Ishikawa (cell line): Measurements from ENCODE around the gene TUBGCP3.

Source experiments
- CEBPB ChIP-seq: IDR thresholded peaks from 2 replicates; pipeline ENCODE4 v1.6.1; 2012
- CREB1 ChIP-seq: IDR thresholded peaks from 2 replicates; pipeline ENCODE4 v1.6.1; 2012; ENCODE audit warnings: low read depth
- EGR1 ChIP-seq: IDR thresholded peaks from 2 replicates; pipeline ENCODE4 v1.6.1; 2012
- EP300 ChIP-seq: IDR thresholded peaks from 2 replicates; pipeline ENCODE4 v1.6.1; 2012; ENCODE audit warnings: borderline replicate concordance
- FOXM1 ChIP-seq: IDR thresholded peaks from 2 replicates; pipeline ENCODE4 v1.6.1; 2012; ENCODE audit warnings: low read depth, borderline replicate concordance
- NFIC ChIP-seq: IDR thresholded peaks from 2 replicates; pipeline ENCODE4 v1.6.1; 2012
- RAD21 ChIP-seq: IDR thresholded peaks from 2 replicates; pipeline ENCODE4 v1.6.1; 2012; ENCODE audit warnings: low read depth
- TAF1 ChIP-seq: IDR thresholded peaks from 2 replicates; pipeline ENCODE4 v1.6.1; 2012; ENCODE audit warnings: low read depth, mild to moderate bottlenecking
- TCF12 ChIP-seq: IDR thresholded peaks from 2 replicates; pipeline ENCODE4 v1.6.1; 2012; ENCODE audit warnings: low read depth
- TEAD4 ChIP-seq: IDR thresholded peaks from 2 replicates; pipeline ENCODE4 v1.6.1; 2012
- YY1 ChIP-seq: IDR thresholded peaks from 2 replicates; pipeline ENCODE4 v1.6.1; 2012; ENCODE audit warnings: low read depth
- ZBTB7A ChIP-seq: IDR thresholded peaks from 2 replicates; pipeline ENCODE4 v1.6.1; 2012; ENCODE audit warnings: low read depth
- TF ChIP-seq, protein P1 (sequence below): IDR thresholded peaks from 2 replicates; pipeline ENCODE4 v1.6.1; 2012
- TF ChIP-seq, protein P2 (sequence below): IDR thresholded peaks from 2 replicates; pipeline ENCODE4 v1.6.1; 2012; ENCODE audit warnings: low read depth, mild to moderate bottlenecking
- TF ChIP-seq, protein P3 (sequence below): IDR thresholded peaks from 2 replicates; pipeline ENCODE4 v1.6.1; 2012

TUBGCP3 gene

DNA sequence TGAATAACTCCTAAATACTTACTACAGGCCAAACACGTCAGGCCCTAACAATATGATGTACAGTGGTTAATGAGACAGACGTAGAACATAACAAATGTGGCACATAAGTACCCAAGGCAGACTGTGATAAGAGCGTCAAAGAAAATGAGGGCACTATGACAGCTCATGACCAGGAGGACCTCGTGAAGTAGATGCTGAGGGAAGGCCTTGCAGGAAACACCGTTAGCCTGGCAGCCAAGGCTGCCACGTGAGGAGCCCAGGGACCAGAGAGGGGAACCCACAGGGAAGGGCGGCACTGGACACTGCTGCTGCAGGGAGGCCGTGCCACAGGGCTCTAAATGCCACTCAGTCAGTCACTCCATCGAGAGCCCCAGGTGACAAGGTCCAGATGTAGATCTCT, 5.7 kb downstream of the TUBGCP3 start:
- TF ChIP-seq, protein P1, sequence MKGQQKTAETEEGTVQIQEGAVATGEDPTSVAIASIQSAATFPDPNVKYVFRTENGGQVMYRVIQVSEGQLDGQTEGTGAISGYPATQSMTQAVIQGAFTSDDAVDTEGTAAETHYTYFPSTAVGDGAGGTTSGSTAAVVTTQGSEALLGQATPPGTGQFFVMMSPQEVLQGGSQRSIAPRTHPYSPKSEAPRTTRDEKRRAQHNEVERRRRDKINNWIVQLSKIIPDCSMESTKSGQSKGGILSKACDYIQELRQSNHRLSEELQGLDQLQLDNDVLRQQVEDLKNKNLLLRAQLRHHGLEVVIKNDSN = no peak
- TF ChIP-seq CREB1 (no peak), EGR1 (no peak), NFIC (no peak), YY1 (no peak), CEBPB (no peak), TAF1 (no peak), TCF12 (no peak), TEAD4 (no peak), RAD21 (no peak), ZBTB7A (no peak), EP300 (no peak), FOXM1 (no peak)
- TF ChIP-seq, protein P2, sequence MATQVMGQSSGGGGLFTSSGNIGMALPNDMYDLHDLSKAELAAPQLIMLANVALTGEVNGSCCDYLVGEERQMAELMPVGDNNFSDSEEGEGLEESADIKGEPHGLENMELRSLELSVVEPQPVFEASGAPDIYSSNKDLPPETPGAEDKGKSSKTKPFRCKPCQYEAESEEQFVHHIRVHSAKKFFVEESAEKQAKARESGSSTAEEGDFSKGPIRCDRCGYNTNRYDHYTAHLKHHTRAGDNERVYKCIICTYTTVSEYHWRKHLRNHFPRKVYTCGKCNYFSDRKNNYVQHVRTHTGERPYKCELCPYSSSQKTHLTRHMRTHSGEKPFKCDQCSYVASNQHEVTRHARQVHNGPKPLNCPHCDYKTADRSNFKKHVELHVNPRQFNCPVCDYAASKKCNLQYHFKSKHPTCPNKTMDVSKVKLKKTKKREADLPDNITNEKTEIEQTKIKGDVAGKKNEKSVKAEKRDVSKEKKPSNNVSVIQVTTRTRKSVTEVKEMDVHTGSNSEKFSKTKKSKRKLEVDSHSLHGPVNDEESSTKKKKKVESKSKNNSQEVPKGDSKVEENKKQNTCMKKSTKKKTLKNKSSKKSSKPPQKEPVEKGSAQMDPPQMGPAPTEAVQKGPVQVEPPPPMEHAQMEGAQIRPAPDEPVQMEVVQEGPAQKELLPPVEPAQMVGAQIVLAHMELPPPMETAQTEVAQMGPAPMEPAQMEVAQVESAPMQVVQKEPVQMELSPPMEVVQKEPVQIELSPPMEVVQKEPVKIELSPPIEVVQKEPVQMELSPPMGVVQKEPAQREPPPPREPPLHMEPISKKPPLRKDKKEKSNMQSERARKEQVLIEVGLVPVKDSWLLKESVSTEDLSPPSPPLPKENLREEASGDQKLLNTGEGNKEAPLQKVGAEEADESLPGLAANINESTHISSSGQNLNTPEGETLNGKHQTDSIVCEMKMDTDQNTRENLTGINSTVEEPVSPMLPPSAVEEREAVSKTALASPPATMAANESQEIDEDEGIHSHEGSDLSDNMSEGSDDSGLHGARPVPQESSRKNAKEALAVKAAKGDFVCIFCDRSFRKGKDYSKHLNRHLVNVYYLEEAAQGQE = no peak
- TF ChIP-seq, protein P3, sequence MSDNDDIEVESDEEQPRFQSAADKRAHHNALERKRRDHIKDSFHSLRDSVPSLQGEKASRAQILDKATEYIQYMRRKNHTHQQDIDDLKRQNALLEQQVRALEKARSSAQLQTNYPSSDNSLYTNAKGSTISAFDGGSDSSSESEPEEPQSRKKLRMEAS = no peak

DNA sequence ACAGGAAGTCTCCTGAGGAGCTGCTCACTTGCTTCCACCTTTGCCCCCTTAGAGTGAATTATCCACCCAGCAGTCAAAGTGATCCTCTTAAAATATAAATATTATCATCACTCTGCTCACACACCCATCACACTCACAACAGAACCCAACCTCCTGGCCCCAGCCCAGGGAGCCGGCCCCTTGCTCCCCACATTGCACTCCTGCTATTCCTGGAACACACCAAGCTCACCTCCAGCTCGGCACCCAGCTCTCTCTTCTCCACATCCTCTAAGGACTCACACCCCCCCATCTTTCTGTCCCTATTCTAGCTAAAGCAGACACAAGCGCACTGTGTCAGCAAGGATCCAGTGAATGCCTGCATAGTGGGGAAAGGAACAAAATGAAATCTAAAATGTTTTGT, 7.0 kb downstream of the TUBGCP3 start:
- TF ChIP-seq EP300 (no peak), YY1 (no peak), TCF12 (no peak), EGR1 (no peak), CEBPB (no peak), TAF1 (no peak), CREB1 (no peak)
- TF ChIP-seq, protein P1 = no peak

DNA sequence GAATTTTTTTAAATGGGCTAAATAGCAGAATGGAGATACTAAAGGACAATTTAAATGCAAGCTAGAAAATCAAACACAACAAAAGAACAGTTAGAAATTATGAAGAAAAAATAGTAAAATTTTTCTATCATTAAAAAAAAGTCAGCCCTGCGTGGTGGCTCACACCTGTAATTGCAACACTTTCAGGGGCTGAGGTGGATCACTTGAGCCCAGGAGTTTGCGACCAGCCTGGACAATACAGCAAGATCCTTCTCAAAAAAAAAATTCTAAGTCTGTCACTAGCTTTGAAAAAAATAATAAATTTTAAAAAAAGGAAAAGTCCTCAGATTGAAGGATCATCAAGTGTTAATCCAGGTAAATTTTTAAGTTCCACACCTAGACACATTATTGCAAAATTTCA, 7.7 kb downstream of the TUBGCP3 start:
- TF ChIP-seq, protein P2 = no peak
- no peak for TF ChIP-seq YY1
- TF ChIP-seq, protein P3 = no peak
- TF ChIP-seq CEBPB = no peak
- TF ChIP-seq EP300 = no peak
- TF ChIP-seq EGR1 = no peak
- no peak for TF ChIP-seq NFIC
- no peak for TF ChIP-seq TCF12
- no peak for TF ChIP-seq ZBTB7A
- TF ChIP-seq, protein P1 = no peak
- no peak for TF ChIP-seq TAF1
- no peak for TF ChIP-seq FOXM1
- TF ChIP-seq CREB1 = no peak
- TF ChIP-seq RAD21 = no peak
- TF ChIP-seq TEAD4 = no peak

DNA sequence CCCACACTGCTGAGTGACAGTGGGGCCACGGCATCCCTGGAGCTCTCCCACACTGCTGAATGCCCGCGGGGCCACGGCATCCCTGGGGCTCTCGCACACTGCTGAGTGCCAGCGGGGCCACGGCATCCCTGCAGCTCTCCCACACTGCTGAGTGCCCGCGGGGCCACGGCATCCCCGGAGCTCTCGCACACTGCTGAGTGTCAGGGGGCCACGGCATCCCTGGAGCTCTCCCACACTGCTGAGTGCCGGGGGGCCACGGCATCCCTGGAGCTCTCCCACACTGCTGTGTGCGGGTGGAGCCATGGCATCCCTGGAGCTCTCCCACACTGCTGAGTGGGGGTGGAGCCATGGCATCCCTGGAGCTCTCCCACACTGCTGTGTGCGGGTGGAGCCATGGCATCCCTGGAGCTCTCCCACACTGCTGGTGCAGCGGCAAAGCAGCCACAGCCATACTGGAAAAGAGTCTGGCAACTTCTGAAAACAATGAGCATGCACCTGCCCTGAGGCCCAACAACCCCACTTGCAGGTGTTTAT, 8.6 kb downstream of the TUBGCP3 start:
- TF ChIP-seq FOXM1 = no peak
- no peak for TF ChIP-seq TEAD4
- TF ChIP-seq RAD21 = no peak

DNA sequence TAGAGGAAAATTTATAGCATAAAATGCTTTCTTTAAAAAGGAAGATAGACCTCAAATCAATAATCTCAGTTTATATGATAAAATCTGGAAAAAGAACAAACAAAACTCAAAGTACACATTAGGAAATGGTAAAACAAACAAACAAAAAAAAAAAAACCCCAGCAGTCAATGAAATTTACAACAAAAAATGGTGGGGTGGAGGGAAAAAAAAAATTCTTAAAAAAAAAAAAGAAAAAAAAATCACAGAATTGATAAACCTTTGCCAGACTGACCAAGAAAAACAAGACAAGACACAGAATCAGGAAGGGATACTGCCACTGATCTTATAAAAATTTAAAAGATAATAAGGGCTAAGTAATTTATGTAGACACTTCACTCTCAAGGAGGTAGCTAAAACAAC, 11.2 kb downstream of the TUBGCP3 start:
- TF ChIP-seq CREB1 (no peak), YY1 (no peak), FOXM1 (no peak), EP300 (no peak), RAD21 (no peak)

DNA sequence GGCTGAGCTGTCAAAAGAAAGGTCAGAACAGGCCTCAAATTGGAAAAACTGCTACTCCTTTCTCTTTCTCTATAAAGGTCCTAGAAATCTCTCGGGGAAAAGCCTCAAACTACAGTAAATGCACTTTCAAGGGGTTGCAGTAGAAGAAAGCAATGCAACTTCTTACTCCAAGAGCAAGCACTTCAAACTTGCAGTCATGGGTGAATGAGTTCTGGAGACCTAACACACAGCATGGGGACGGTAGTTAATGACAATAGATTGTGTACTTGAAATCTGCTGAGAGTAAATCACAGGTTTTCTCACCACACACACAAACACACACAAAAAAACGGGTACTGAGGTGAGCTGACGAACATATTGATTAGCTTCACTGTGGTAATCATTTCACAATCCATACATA, 11.8 kb downstream of the TUBGCP3 start:
- TF ChIP-seq YY1 = no peak
